Right lobe of liver (tissue), 6 donors: Measurements from ENCODE around the gene KRTAP17-1. TPM values are rescaled to one million over a fixed set of nuclear protein-coding genes. Genes with fewer than 3 reads are reported as not detected.
"Not testable (repeated sequence)": the region's sequence is repeated elsewhere in the genome, so short reads cannot be mapped to it uniquely, and the experiment has no call there.

Experiments used
- ATAC-seq, 4 donors: fragments of 200-7000 bp; cut with Tn5 transposase; one replicate each; pipeline ENCODE4 v1.9.1; 2020; ENCODE audit warnings: mild to moderate bottlenecking in 4 of 4, moderate library complexity in 4 of 4
- DNase-seq, 3 donors: peaks; one replicate each; pipeline ENCODE4 v3.0.0-alpha.2; 2020
- H3K27ac ChIP-seq, 3 donors: fragments of 200-600 bp; one replicate each; pipeline ENCODE4 v1.8.0; 2022
- H3K27me3 ChIP-seq, 2 donors: fragments of 200-600 bp; one replicate each; pipeline ENCODE4 v1.8.0; 2022
- H3K36me3 ChIP-seq, 4 donors: fragments of 200-600 bp; sonication (generic) in 1 of 4; one replicate each; pipeline versions ENCODE4 v1.5.1 to v1.8.0; 2017 to 2022; ENCODE audit warnings: control low read depth in 1 of 4
- H3K4me1 ChIP-seq, 4 donors: fragments of 200-600 bp; sonication (generic) in 1 of 4; one replicate each; pipeline versions ENCODE4 v1.5.1 to v1.8.0; 2017 to 2022; ENCODE audit warnings: control low read depth in 1 of 4
- H3K4me3 ChIP-seq, 3 donors: fragments of 200-600 bp; one replicate each; pipeline ENCODE4 v1.8.0; 2022
- H3K9me3 ChIP-seq, 4 donors: fragments of 200-600 bp; sonication (generic) in 1 of 4; one replicate each; pipeline versions ENCODE4 v1.5.1 to v1.8.0; 2017 to 2022; ENCODE audit warnings: control low read depth in 1 of 4
- CTCF ChIP-seq, 4 donors: fragments of 200-600 bp in 3 of 4; fragments of 450-650 bp in 1 of 4; IDR thresholded peaks; one replicate each; pipeline versions ENCODE4 v1.5.1 to v1.8.0; 2016 to 2022; ENCODE audit warnings: antibody characterized with exemption in 4 of 4, mild to moderate bottlenecking in 2 of 4
- POLR2A ChIP-seq: fragments of 450-650 bp; IDR thresholded peaks from one replicate; pipeline ENCODE4 v1.6.1; 2017; ENCODE audit warnings: antibody characterized with exemption, mild to moderate bottlenecking
- WGBS: methylation state at CpG from one replicate; pipeline ENCODE4 v1.1.6; 2018; ENCODE audit warnings: low coverage, low lambda C conversion rate; ENCODE audit not compliant: insufficient coverage; ENCODE audit errors: missing lambda C conversion rate; 5-methylcytosine and 5-hydroxymethylcytosine counted together
- intact Hi-C, 2 donors: fragments of 100-400 bp; cut with DNase I; formaldehyde crosslinking; loops; one replicate each; pipeline versions ENCODE4 v1.11.2 to v1.14.1; 2022
- total RNA-seq, 6 experiments: library from RNA; depleted of rRNA in 2 of 6; stranded (reverse); fragments of >200 nt in 2 of 6; fragmentation: NEBNext Ultra II Directional in 3 of 6; extraction: Animal tissue kit (Norgen Biotek cat#: 25700) in 3 of 6; gene quantifications; one replicate each; pipeline versions ENCODE4 v1.1.0 to v1.2.4, GENCODE V29; 2016 to 2023
- donor health status: DM: no; HTN: yes; CAD: no.
- donor health status: DM: no; HTN: no; CAD: no.
- donor health status: DM: no; HTN: no; CAD: no.
- donor health status: DM: no; HTN: yes; CAD: no.
- donor health status: DM: no; HTN: yes; CAD: no.

Gene KRTAP17-1
- total RNA-seq, 6 experiments from 2014 or later = not detected

DNA sequence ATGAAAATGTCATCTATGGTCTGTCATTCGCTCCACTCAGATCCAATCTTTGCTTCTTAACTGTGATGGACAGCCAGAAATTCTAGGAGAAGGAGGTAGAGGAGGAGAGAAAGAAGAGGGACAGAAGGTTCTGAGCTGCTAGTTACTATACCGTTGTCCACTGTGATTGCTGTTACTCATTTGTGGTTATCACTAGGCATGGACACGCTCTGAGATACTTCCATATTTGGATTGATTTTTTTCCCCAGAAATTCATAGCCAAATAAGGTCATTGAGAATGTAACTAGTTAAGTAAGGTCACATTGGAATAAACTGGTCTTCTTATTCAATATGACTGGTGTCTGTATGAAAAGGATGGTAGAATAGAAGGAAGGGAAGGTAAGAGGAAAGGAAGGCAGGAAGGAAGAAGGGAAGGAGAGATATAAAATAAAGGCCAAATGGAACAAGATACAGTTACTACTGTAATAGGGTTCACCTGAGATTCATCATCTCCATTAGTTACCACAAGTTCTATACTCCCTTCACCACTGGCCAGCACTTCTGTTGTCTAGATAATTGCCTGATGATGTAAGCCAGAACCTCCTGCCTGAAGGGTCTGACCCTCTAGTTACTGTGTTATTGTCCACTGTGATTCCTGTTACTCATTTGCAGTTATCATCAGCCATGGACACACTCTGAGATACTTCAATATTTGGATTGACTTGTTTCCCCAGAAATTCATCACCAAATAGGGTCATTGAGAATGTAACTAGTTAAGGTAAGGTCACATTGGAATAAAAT is 37.1 kb downstream of the KRTAP17-1 start:
- TF ChIP-seq POLR2A (no peak), CTCF (IDR thresholded peaks at IDR 0.05) (no peak)
- H3K9me3 ChIP-seq = no peaks in the 10 kb centered on the region
- no peak overlapping the region for H3K4me3 ChIP-seq
- H3K27ac ChIP-seq = no peak overlapping the region
- intact Hi-C loops = no loop called here
- DNase-seq (no peak), ATAC-seq (no peak)
- no peaks in the 10 kb centered on the region for H3K27me3 ChIP-seq
- WGBS = 64% methylated on average over 3 of the region's 3 CpGs
- no peaks in the 10 kb centered on the region for H3K36me3 ChIP-seq
- H3K4me1 ChIP-seq = no peaks in the 10 kb centered on the region

DNA sequence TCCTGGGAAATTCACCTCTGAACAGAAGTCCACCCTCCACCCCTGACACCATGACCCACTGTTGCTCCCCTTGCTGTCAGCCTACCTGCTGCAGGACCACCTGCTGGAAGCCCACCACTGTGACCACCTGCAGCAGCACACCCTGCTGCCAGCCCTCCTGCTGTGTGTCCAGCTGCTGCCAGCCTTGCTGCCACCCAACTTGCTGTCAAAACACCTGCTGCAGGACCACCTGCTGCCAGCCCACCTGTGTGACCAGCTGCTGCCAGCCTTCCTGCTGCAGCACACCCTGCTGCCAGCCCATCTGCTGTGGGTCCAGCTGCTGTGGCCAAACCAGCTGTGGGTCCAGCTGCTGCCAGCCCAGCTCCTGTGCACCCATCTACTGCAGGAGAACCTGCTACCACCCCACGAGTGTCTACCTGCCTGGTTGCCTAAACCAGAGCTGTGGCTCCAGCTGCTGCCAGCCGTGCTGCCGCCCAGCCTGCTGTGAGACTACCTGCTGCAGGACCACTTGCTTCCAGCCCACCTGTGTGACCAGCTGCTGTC is 39.8 kb downstream of the KRTAP17-1 start, which contains the start of gene KRTAP9-7:
KRTAP9-7 (plus strand) TSS at position 51 of the 543 bp plus-strand sequence; CDS start at position 51, 0 bp downstream.
- H3K9me3 ChIP-seq, intact Hi-C loops, DNase-seq, H3K36me3 ChIP-seq, H3K4me1 ChIP-seq, ATAC-seq, H3K27ac ChIP-seq, H3K27me3 ChIP-seq, H3K4me3 ChIP-seq: not testable (repeated sequence)
- no CpG with 5 or more reads among the region's 3 CpGs for WGBS

DNA sequence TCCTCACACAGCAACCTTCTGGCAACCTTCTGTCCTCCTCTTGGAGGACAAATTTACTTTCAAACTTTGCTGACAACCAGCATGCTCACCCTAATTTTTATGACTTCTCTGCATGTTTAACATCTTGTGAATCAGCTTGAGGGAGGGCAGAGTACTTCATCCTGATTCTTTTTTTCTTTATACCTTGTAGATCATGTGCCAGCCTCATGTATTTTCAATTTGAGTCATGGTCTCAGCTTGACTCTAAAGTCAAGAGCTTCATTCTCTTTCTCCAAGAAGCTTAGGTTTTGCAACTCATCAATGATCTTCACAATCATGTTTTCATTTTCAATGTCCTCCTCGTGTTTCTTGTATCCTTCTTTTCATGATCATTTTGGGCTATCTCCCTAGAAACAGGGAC is 43.7 kb downstream of the KRTAP17-1 start:
- no peak for TF ChIP-seq CTCF (IDR thresholded peaks at IDR 0.05)
- no peak for TF ChIP-seq POLR2A
- intact Hi-C loops = no loop called here
- Histone ChIP-seq H3K27ac (no peak overlapping the region), H3K36me3 (no peaks in the 10 kb centered on the region), H3K4me3 (no peak overlapping the region), H3K4me1 (no peaks in the 10 kb centered on the region), H3K27me3 (no peaks in the 10 kb centered on the region), H3K9me3 (no peaks in the 10 kb centered on the region)
- WGBS = 13% methylated on average over 1 of the region's 1 CpG
- ATAC-seq (no peak), DNase-seq (no peak)

- H3K4me1 ChIP-seq, DNase-seq, H3K4me3 ChIP-seq, H3K27me3 ChIP-seq, H3K36me3 ChIP-seq, H3K27ac ChIP-seq, intact Hi-C loops, ATAC-seq, H3K9me3 ChIP-seq: not testable (repeated sequence)
- WGBS = no CpG with 5 or more reads among the region's 1 CpG
Measured at GRCh38 chr17:41271323-41271722, 44.2 kb downstream of the KRTAP17-1 start.

- DNase-seq = no peak
- no peak overlapping the region for H3K27ac ChIP-seq
- TF ChIP-seq POLR2A = no peak
- no peak for TF ChIP-seq CTCF (IDR thresholded peaks at IDR 0.05)
- ATAC-seq = no peak
- H3K36me3 ChIP-seq = no peaks in the 10 kb centered on the region
- intact Hi-C loops = no loop called here
- no peak overlapping the region for H3K4me3 ChIP-seq
- no peaks in the 10 kb centered on the region for H3K4me1 ChIP-seq
- H3K27me3 ChIP-seq = no peaks in the 10 kb centered on the region
- no peaks in the 10 kb centered on the region for H3K9me3 ChIP-seq
- 51% methylated on average over 3 of the region's 3 CpGs for WGBS
Measured at GRCh38 chr17:41267711-41268110, 47.8 kb downstream of the KRTAP17-1 start.
